CD8-positive, alpha-beta memory T cell (primary cell): Measurements from ENCODE around the gene KLHL18. TPM values are rescaled to one million over a fixed set of nuclear protein-coding genes. Genes with fewer than 3 reads are reported as not detected.

Experiments used
- CTCF ChIA-PET: fragments of 350-600 bp; sonication (Branson Sonifier 250); formaldehyde crosslinking; loops from one replicate; lab custom pipeline; 2021; ENCODE audit warnings: antibody characterized with exemption; lab: Charles Lee
- POLR2A ChIA-PET: fragments of 350-600 bp; sonication (Branson Sonifier 250); formaldehyde crosslinking; loops from one replicate; lab custom pipeline; 2021; ENCODE audit warnings: antibody characterized with exemption; lab: Charles Lee
- DNase-seq, 5 donors: peaks; one replicate each; pipeline versions ENCODE4 v3.0.0 to v3.0.0-alpha.2; 2020 to 2022; ENCODE audit warnings: mixed read lengths in 1 of 5
- H3K27ac ChIP-seq: one replicate; pipeline ENCODE4 v1.7.0; 2013; ENCODE audit warnings: low read depth, mild to moderate bottlenecking, low read length, moderate library complexity
- H3K27me3 ChIP-seq: 2 replicates; pipeline ENCODE4 v1.7.0; 2013; ENCODE audit warnings: low read length, mild to moderate bottlenecking; ENCODE audit not compliant: insufficient read depth, poor library complexity, severe bottlenecking
- H3K36me3 ChIP-seq: 2 replicates; pipeline ENCODE4 v1.7.0; 2013; ENCODE audit warnings: mild to moderate bottlenecking, low read length, moderate library complexity; ENCODE audit not compliant: insufficient read depth
- H3K4me1 ChIP-seq: 2 replicates; pipeline ENCODE4 v1.7.0; 2013; ENCODE audit warnings: mild to moderate bottlenecking, low read length, moderate library complexity; ENCODE audit not compliant: insufficient read depth
- H3K4me3 ChIP-seq: 2 replicates; pipeline ENCODE4 v1.7.0; 2013; ENCODE audit warnings: mild to moderate bottlenecking, low read length
- H3K9me3 ChIP-seq: 2 replicates; pipeline ENCODE4 v1.7.0; 2013; ENCODE audit warnings: mild to moderate bottlenecking, low read length
- H3K27ac Mint-ChIP-seq, 8 donors: one replicate each; pipeline ENCODE4 v1.8.0; 2020 to 2021; ENCODE audit warnings: mixed read lengths in 8 of 8, mild to moderate bottlenecking in 6 of 8, inconsistent platforms in 3 of 8, moderate library complexity in 3 of 8
- H3K27me3 Mint-ChIP-seq, 2 donors: one replicate each; pipeline ENCODE4 v1.8.0; 2020 to 2021; ENCODE audit warnings: mixed read lengths in 2 of 2, mild to moderate bottlenecking in 1 of 2, moderate library complexity in 1 of 2
- H3K36me3 Mint-ChIP-seq, 3 donors: one replicate each; pipeline ENCODE4 v1.8.0; 2020 to 2021; ENCODE audit warnings: mixed read lengths in 3 of 3, inconsistent platforms in 1 of 3, mild to moderate bottlenecking in 1 of 3
- H3K4me1 Mint-ChIP-seq, 3 donors: one replicate each; pipeline ENCODE4 v1.8.0; 2020 to 2021; ENCODE audit warnings: mixed read lengths in 3 of 3, inconsistent platforms in 1 of 3, mild to moderate bottlenecking in 1 of 3
- H3K4me3 Mint-ChIP-seq, 7 donors: one replicate each; pipeline ENCODE4 v1.8.0; 2020 to 2021; ENCODE audit warnings: mixed read lengths in 7 of 7, mild to moderate bottlenecking in 6 of 7, moderate library complexity in 4 of 7, inconsistent platforms in 2 of 7
- H3K9me3 Mint-ChIP-seq, 5 donors: one replicate each; pipeline ENCODE4 v1.8.0; 2020 to 2022; ENCODE audit warnings: mixed read lengths in 5 of 5, mild to moderate bottlenecking in 3 of 5, moderate library complexity in 2 of 5, inconsistent platforms in 1 of 5
- polyA plus RNA-seq: library from polyadenylated mRNA; unstranded; fragments of 300-500 nt; fragmentation: Illumina TruSeq; gene quantifications from one replicate; pipeline ENCODE4 v1.2.3, GENCODE V29; 2021
- total RNA-seq, 2 experiments: library from RNA; stranded (reverse); gene quantifications; one replicate each; pipeline ENCODE4 v1.2.3, GENCODE V29; 2021

Gene KLHL18
- total and polyA plus RNA-seq, 3 experiments from 2014 or later, result 14.2 to 46.8 (median 44.5) TPM

DNA sequence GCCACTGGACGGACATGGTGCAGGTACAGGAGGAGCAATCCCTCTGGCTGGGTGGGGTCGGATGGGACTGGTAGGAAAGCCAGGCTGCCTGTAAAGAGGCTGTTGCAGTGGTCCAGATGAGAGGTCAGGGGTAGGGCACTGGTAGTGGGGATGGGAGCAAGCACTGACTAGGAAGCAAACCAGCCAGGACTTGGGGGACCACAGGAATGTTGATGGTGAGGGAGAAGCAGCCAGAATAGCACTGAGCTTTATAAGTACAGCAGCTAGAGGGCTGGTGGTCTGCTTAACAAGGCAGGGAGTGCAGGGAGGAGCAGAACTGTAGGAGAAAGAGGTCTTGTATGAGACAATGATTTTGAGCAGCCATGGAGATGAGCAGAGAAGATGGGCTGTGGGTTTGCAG is 59.4 kb downstream of the KLHL18 start:
- no peak overlapping the region for H3K27ac ChIP-seq
- no peaks in the 10 kb centered on the region for H3K9me3 ChIP-seq
- Mint-ChIP-seq H3K4me1 (peaks cover 0 to 7% (median 0%) of the 10 kb centered on the region in 3 donors), H3K9me3 (no peaks in the 10 kb centered on the region), H3K27ac (peak overlapping the region in 6 of 8 donors; percentile 19 to 95 (median 66)), H3K27me3 (no peaks in the 10 kb centered on the region), H3K36me3 (peaks cover 0 to 81% (median 22%) of the 10 kb centered on the region in 3 donors), H3K4me3 (no peak overlapping the region)
- no peaks in the 10 kb centered on the region for H3K27me3 ChIP-seq
- ChIA-PET POLR2A (no interaction called here), CTCF (no interaction called here)
- H3K4me3 ChIP-seq, result no peak overlapping the region
- H3K4me1 ChIP-seq, result no peaks in the 10 kb centered on the region
- no peak for DNase-seq
- H3K36me3 ChIP-seq, result peaks cover 12% of the 10 kb centered on the region

DNA sequence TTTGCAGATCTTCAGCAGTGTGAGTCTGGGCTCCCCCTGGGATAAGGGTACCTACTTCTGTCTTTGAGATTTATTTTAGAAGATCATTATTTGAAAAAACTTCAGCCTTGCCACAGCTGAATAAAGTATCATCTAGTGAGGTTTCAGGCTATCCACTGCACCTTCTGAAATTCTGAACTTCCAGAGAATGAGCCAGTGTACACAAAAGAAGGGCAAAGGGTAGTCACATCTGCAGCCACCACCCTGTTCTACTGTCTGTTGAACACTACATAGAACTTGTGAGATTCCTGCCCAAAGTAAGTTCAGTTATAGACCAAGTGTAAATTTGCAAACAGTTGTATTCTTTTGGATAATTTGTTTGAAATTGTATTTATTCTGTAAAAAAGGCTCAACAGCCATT is 60.1 kb downstream of the KLHL18 start:
- H3K36me3 ChIP-seq, result peaks cover 5% of the 10 kb centered on the region
- H3K27ac ChIP-seq, result no peak overlapping the region
- Mint-ChIP-seq H3K27ac (peak overlapping the region in 7 of 8 donors; percentile 15 to 95 (median 48)), H3K27me3 (no peaks in the 10 kb centered on the region), H3K4me3 (no peak overlapping the region), H3K36me3 (peaks cover 0 to 75% (median 16%) of the 10 kb centered on the region in 3 donors), H3K4me1 (peaks cover 0 to 7% (median 0%) of the 10 kb centered on the region in 3 donors), H3K9me3 (no peaks in the 10 kb centered on the region)
- no peak for DNase-seq
- H3K4me3 ChIP-seq, result no peak overlapping the region
- no peaks in the 10 kb centered on the region for H3K27me3 ChIP-seq
- ChIA-PET POLR2A (no interaction called here), CTCF (no interaction called here)
- H3K4me1 ChIP-seq, result no peaks in the 10 kb centered on the region
- no peaks in the 10 kb centered on the region for H3K9me3 ChIP-seq

DNA sequence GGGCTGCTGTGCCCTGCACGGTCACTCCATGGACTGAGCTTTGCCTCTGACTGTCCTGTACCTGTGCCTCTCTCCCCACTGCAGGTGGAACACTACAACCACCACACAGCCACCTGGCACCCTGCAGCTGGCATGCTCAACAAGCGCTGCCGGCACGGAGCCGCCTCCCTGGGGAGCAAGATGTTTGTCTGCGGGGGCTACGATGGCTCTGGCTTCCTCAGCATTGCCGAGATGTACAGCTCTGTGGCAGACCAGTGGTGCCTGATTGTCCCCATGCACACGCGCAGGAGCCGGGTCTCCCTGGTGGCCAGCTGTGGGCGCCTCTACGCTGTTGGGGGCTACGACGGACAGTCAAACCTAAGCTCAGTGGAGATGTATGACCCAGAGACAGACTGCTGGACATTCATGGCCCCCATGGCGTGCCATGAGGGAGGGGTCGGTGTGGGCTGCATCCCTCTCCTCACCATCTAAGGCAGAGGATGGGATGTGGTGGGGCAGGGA is 60.8 kb downstream of the KLHL18 start:
- POLR2A ChIA-PET, result no interaction called here
- Mint-ChIP-seq H3K27ac (peak overlapping the region in 1 of 8 donors; percentile 29), H3K36me3 (peaks cover 0 to 70% (median 10%) of the 10 kb centered on the region in 3 donors), H3K4me3 (no peak overlapping the region), H3K27me3 (no peaks in the 10 kb centered on the region), H3K9me3 (no peaks in the 10 kb centered on the region), H3K4me1 (peaks cover 0 to 7% (median 0%) of the 10 kb centered on the region in 3 donors)
- H3K9me3 ChIP-seq, result no peaks in the 10 kb centered on the region
- no peak overlapping the region for H3K4me3 ChIP-seq
- H3K27me3 ChIP-seq, result no peaks in the 10 kb centered on the region
- CTCF ChIA-PET, result no interaction called here
- DNase-seq, result no peak
- no peaks in the 10 kb centered on the region for H3K36me3 ChIP-seq
- H3K4me1 ChIP-seq, result no peaks in the 10 kb centered on the region
- H3K27ac ChIP-seq, result no peak overlapping the region

DNA sequence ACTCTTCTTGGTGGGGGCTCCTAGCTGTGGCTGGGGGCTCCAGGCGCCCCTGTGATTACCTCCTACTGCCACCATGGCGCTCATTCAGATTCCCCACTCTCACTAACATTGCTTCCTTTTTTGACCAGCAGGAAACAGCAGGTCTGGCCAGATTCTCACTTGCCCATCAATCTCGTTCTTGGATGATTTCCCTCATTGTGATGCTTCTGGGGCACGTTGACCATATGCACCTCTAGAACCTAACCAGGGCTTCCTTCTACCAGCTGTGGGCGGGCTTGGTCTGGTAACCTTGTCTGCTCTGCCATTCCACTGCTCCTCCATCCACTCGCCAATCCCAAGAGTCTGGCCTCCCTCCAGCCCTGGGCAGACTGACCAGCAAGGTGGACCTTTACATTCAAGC is 62.2 kb downstream of the KLHL18 start:
- Histone ChIP-seq H3K27me3 (no peaks in the 10 kb centered on the region), H3K36me3 (no peaks in the 10 kb centered on the region), H3K9me3 (no peaks in the 10 kb centered on the region), H3K4me1 (no peaks in the 10 kb centered on the region), H3K27ac (no peak overlapping the region), H3K4me3 (no peak overlapping the region)
- Mint-ChIP-seq H3K27ac (peak overlapping the region in 3 of 8 donors; percentile 62 to 85 (median 79)), H3K36me3 (peaks cover 0 to 56% (median 8%) of the 10 kb centered on the region in 3 donors), H3K27me3 (no peaks in the 10 kb centered on the region), H3K4me1 (peaks cover 0 to 7% (median 0%) of the 10 kb centered on the region in 3 donors), H3K9me3 (no peaks in the 10 kb centered on the region), H3K4me3 (no peak overlapping the region)
- ChIA-PET CTCF (interaction anchor here (1.1 kb wide), 1 partner anchor 21 kb away, joined by 4 read pairs; no protein-coding TSS in a partner anchor), POLR2A (no interaction called here)
- no peak for DNase-seq

DNA sequence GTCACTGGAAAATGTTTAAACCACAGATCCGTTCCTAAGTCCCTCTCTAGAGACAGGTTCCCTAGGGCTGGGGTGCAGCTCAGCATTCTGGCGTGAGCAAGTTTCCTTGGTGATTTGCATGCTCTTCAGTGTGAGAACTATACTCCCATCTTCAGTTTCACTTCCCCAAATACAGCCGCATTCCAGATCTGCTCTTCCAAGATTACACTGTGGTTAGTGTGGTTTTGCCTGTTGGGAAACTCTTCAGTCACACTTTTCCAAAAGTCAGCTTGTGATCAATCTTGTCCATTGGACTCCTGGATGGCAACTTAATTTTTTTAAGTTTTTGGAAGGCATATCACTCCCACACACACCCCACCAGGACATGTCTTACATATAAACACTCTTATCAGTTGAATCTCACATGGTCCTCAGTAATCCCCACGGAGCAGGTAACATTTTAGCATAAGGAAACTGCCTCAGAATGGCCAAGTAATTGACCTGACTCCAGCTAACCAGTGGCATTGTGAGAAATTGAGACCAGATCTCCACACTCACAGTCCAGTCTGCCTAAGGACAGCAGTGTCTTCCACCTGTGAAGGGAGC is 64.6 kb downstream of the KLHL18 start:
- peaks cover 0 to 37% (median 2%) of the 10 kb centered on the region in 3 donors for H3K36me3 Mint-ChIP-seq
- H3K27ac Mint-ChIP-seq, result peak overlapping the region in 2 of 8 donors; percentile 64 to 77
- H3K4me3 Mint-ChIP-seq, result no peak overlapping the region
- H3K4me1 ChIP-seq, result no peaks in the 10 kb centered on the region
- H3K9me3 ChIP-seq, result no peaks in the 10 kb centered on the region
- POLR2A ChIA-PET, result no interaction called here
- CTCF ChIA-PET, result no interaction called here
- no peaks in the 10 kb centered on the region for H3K36me3 ChIP-seq
- no peak overlapping the region for H3K4me3 ChIP-seq
- peaks cover 0 to 3% (median 0%) of the 10 kb centered on the region in 3 donors for H3K4me1 Mint-ChIP-seq
- H3K9me3 Mint-ChIP-seq, result no peaks in the 10 kb centered on the region
- H3K27me3 ChIP-seq, result no peaks in the 10 kb centered on the region
- H3K27ac ChIP-seq, result peak overlapping the region; percentile 9
- no peaks in the 10 kb centered on the region for H3K27me3 Mint-ChIP-seq
- no peak for DNase-seq

DNA sequence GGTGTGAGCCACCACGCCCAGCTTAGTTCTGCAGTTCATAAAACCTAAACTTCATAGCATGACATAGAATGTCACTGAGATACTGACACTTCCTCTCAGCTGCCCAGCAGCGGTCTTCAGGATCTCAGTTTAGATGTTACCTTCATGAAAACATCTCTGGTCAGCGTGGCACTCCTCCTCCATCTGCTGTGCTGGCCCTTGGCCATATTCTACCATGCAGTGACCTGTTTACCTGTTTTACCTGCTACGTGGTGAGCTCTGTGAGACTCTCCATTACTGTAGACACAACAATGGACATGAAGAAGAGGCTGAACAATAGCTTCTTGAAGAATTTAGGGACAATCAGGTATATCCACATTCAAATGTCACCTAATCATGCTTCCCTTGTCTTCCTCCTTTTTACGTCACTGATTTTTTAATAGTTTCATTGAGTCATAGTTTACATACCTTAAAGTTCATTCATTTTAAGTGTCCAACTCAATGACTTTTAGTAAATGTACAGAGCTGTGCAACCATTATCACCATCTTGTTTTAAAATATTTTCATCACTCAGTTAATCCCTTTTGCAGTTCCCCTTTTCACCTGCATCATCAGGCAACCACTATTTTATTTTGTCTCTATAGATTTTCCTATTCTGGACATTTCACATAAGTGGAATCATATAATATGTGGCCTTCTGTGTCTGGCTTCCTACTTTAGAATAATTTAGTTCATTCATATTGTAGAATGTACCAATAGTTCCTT is 65.8 kb downstream of the KLHL18 start:
- Histone ChIP-seq H3K27me3 (no peaks in the 10 kb centered on the region), H3K4me1 (no peaks in the 10 kb centered on the region), H3K27ac (no peak overlapping the region), H3K4me3 (no peak overlapping the region), H3K36me3 (no peaks in the 10 kb centered on the region), H3K9me3 (no peaks in the 10 kb centered on the region)
- ChIA-PET POLR2A (no interaction called here), CTCF (no interaction called here)
- H3K9me3 Mint-ChIP-seq, result no peaks in the 10 kb centered on the region
- peak overlapping the region in 2 of 8 donors; percentile 43 to 55 for H3K27ac Mint-ChIP-seq
- H3K4me3 Mint-ChIP-seq, result no peak overlapping the region
- H3K36me3 Mint-ChIP-seq, result peaks cover 0 to 24% (median 1%) of the 10 kb centered on the region in 3 donors
- H3K4me1 Mint-ChIP-seq, result peaks cover 0 to 3% (median 0%) of the 10 kb centered on the region in 3 donors
- no peaks in the 10 kb centered on the region for H3K27me3 Mint-ChIP-seq
- no peak for DNase-seq

DNA sequence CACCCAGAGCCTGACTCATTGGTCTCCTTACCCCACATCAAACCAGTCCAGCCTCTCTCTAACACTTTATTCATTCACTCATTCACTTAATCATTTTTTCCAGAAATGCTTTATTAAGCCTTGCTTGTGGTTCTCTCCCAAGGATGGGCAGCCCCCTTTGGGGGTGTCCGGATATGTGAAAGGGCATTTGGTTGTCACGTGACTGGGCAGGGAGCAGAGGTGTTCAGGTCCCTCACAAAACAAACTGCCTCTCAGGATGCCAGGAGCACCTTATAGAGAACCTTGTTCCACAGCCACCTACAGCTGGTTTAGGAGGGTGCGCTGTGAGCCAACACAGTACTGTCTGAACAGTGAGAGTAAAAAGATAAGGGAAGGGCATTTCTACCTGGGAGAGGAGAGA is 72.3 kb downstream of the KLHL18 start:
- peaks cover 5 to 18% (median 16%) of the 10 kb centered on the region in 5 donors for H3K9me3 Mint-ChIP-seq
- ChIA-PET POLR2A (no interaction called here), CTCF (interaction anchor here (1.4 kb wide), 1 partner anchor 9 kb away, joined by 3 read pairs; no protein-coding TSS in a partner anchor)
- H3K27me3 Mint-ChIP-seq, result peaks cover 0 to 1% of the 10 kb centered on the region in 2 donors
- H3K4me3 ChIP-seq, result no peak overlapping the region
- H3K36me3 Mint-ChIP-seq, result peaks cover 2 to 10% (median 5%) of the 10 kb centered on the region in 3 donors
- H3K4me1 ChIP-seq, result no peaks in the 10 kb centered on the region
- no peak overlapping the region for H3K27ac ChIP-seq
- H3K4me1 Mint-ChIP-seq, result no peaks in the 10 kb centered on the region
- peaks cover 4% of the 10 kb centered on the region for H3K9me3 ChIP-seq
- no peaks in the 10 kb centered on the region for H3K27me3 ChIP-seq
- H3K27ac Mint-ChIP-seq, result peak overlapping the region in 2 of 8 donors; percentile 38 to 63
- no peaks in the 10 kb centered on the region for H3K36me3 ChIP-seq
- no peak overlapping the region for H3K4me3 Mint-ChIP-seq
- DNase-seq, result no peak

DNA sequence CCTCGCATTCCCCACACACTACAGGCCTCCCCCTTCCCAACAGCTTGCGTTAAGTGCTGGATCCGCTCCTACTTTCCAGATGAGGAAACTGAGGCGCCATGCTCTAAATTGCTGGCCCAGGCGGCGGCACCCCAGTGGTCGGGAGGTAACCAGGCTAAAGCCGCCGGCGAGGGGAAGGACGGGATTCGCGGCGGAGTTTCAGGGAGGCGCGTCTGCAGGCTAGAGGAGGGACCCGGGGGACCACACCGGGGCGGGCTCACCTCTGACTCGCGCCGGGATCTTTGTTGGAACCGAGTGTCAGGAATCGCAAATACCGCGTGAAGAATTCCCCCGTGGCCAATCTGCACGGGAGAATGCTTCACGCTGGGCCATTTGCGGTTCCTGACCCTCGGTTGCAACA is 73.5 kb downstream of the KLHL18 start:
- peaks cover 0 to 1% of the 10 kb centered on the region in 2 donors for H3K27me3 Mint-ChIP-seq
- POLR2A ChIA-PET, result no interaction called here
- no peak overlapping the region for H3K4me3 Mint-ChIP-seq
- H3K4me1 Mint-ChIP-seq, result peaks cover 0 to 3% (median 0%) of the 10 kb centered on the region in 3 donors
- H3K27me3 ChIP-seq, result no peaks in the 10 kb centered on the region
- no peak overlapping the region for H3K4me3 ChIP-seq
- DNase-seq, result no peak
- peaks cover 2 to 15% (median 5%) of the 10 kb centered on the region in 3 donors for H3K36me3 Mint-ChIP-seq
- no peaks in the 10 kb centered on the region for H3K36me3 ChIP-seq
- no peaks in the 10 kb centered on the region for H3K4me1 ChIP-seq
- H3K27ac ChIP-seq, result no peak overlapping the region
- CTCF ChIA-PET, result no interaction called here
- H3K9me3 Mint-ChIP-seq, result peaks cover 5 to 24% (median 20%) of the 10 kb centered on the region in 5 donors
- H3K27ac Mint-ChIP-seq, result no peak overlapping the region
- H3K9me3 ChIP-seq, result peaks cover 4% of the 10 kb centered on the region
